HCT116 (cell line): ENCODE measurements around the gene MYL3. TPM values are rescaled to one million over a fixed set of nuclear protein-coding genes. Genes with fewer than 3 reads are reported as not detected.

ENCODE experiments used
- ATAC-seq: fragments of 200-7000 bp; cut with Tn5 transposase; 2 replicates; pipeline ENCODE4 v1.9.1; 2020; ENCODE audit warnings: mild to moderate bottlenecking, moderate library complexity
- BruUV-seq: library from RNA; stranded (reverse); fragments of 400-500 nt; replicated peaks from 2 replicates; lab custom pipeline; 2021; lab: Mats Ljungman, UMichigan
- CTCF ChIA-PET: fragments of 300-600 bp; sonication (Branson Sonifier 250); formaldehyde crosslinking; loops from one replicate; lab custom pipeline; 2021; ENCODE audit warnings: antibody characterized with exemption; lab: Charles Lee
- POLR2A ChIA-PET: fragments of 300-600, 350-600 bp; sonication (Branson Sonifier 250); formaldehyde crosslinking; loops from one replicate; lab custom pipeline; 2021; ENCODE audit warnings: antibody characterized with exemption; lab: Charles Lee
- RAD21 ChIA-PET, 2 experiments: fragments of 300-600 bp; sonication (Branson Sonifier 250); formaldehyde crosslinking; loops; one replicate each; lab custom pipeline; 2023; ENCODE audit warnings: low total read pairs in 2 of 2; ENCODE audit not compliant: uncharacterized antibody in 2 of 2, unreplicated experiment in 2 of 2, low non-redundant PET in 1 of 2; lab: Charles Lee
- DNase-seq: peaks from one replicate; pipeline ENCODE4 v3.0.0-alpha.2; 2010; ENCODE audit warnings: low read depth, low spot score
- H2AFZ ChIP-seq: fragments of 200-600 bp; shearing (Covaris generic), sonication (generic); 2 replicates; pipeline ENCODE4 v1.6.1; 2017; ENCODE audit warnings: low read depth, mixed run types, mixed read lengths, antibody characterized with exemption, low read length; ENCODE audit not compliant: poor library complexity, severe bottlenecking
- H3K27ac ChIP-seq: 2 replicates; pipeline ENCODE4 v1.5.1; 2012; ENCODE audit warnings: low read depth, low read length
- H3K27me3 ChIP-seq: fragments of 200-600 bp; sonication (generic); 2 replicates; pipeline ENCODE4 v1.6.1; 2016; ENCODE audit warnings: mixed run types, low read length, mixed read lengths; ENCODE audit not compliant: insufficient read depth
- H3K36me3 ChIP-seq, 2 experiments: fragments of 200-500 bp in 1 of 2; fragments of 200-600 bp in 1 of 2; sonication (Bioruptor generic) in 1 of 2; sonication (generic) in 1 of 2; 2 replicates each; pipeline versions ENCODE4 v1.5.1 to v1.6.1; 2014 to 2016; ENCODE audit warnings: low read length in 2 of 2, inconsistent platforms in 1 of 2, mixed read lengths in 1 of 2, mixed run types in 1 of 2; ENCODE audit not compliant: insufficient read depth in 2 of 2, control insufficient read depth in 1 of 2
- H3K4me1 ChIP-seq, 2 experiments: fragments of 200-600 bp in 1 of 2; sonication (generic) in 1 of 2; 2 replicates each; pipeline versions ENCODE4 v1.5.1 to v1.6.1; 2012 to 2017; ENCODE audit warnings: low read length in 2 of 2, inconsistent platforms in 1 of 2, mild to moderate bottlenecking in 1 of 2, mixed read lengths in 1 of 2, mixed run types in 1 of 2, moderate library complexity in 1 of 2; ENCODE audit not compliant: insufficient read depth in 2 of 2, control insufficient read depth in 1 of 2
- H3K4me2 ChIP-seq: fragments of 200-600 bp; sonication (generic); 2 replicates; pipeline ENCODE4 v1.6.1; 2017; ENCODE audit warnings: mixed run types, low read length, mixed read lengths
- H3K4me3 ChIP-seq, 2 experiments: fragments of 200-600 bp in 1 of 2; sonication (generic) in 1 of 2; replicated peaks in 1 of 2; 2 replicates each; pipeline ENCODE4 v1.5.1; 2011 to 2016; ENCODE audit warnings: low read length in 2 of 2, control low read depth in 1 of 2, low read depth in 1 of 2, mild to moderate bottlenecking in 1 of 2, mixed read lengths in 1 of 2, mixed run types in 1 of 2
- H3K79me2 ChIP-seq: fragments of 200-600 bp; sonication (generic); 2 replicates; pipeline ENCODE4 v1.6.1; 2017; ENCODE audit warnings: mild to moderate bottlenecking, mixed run types, low read length, moderate library complexity, mixed read lengths; ENCODE audit not compliant: insufficient read depth
- H3K9ac ChIP-seq: fragments of 200-600 bp; sonication (generic); 2 replicates; pipeline ENCODE4 v1.6.1; 2016; ENCODE audit warnings: low read length, mixed read lengths
- H3K9me2 ChIP-seq: fragments of 200-600 bp; sonication (generic), shearing (Covaris generic); 2 replicates; pipeline ENCODE4 v1.6.1; 2017; ENCODE audit warnings: mixed run types, mild to moderate bottlenecking, moderate library complexity; ENCODE audit not compliant: insufficient read depth
- H3K9me3 ChIP-seq, 2 experiments: fragments of 200-500 bp in 1 of 2; fragments of 200-600 bp in 1 of 2; sonication (Bioruptor generic) in 1 of 2; sonication (generic) in 1 of 2; 2 replicates each; pipeline ENCODE4 v1.6.1; 2014 to 2017; ENCODE audit warnings: low read length in 2 of 2, mixed read lengths in 2 of 2, inconsistent platforms in 1 of 2, low read depth in 1 of 2, mild to moderate bottlenecking in 1 of 2, mixed run types in 1 of 2, moderate library complexity in 1 of 2; ENCODE audit not compliant: control insufficient read depth in 1 of 2, insufficient read depth in 1 of 2
- H4K20me1 ChIP-seq: fragments of 200-600 bp; sonication (generic), shearing (Covaris generic); 2 replicates; pipeline ENCODE4 v1.6.1; 2017; ENCODE audit warnings: mixed run types, mild to moderate bottlenecking, moderate library complexity; ENCODE audit not compliant: insufficient read depth
- CBX3 ChIP-seq: IDR thresholded peaks from 2 replicates; pipeline ENCODE4 v1.6.1; 2012; ENCODE audit warnings: low read depth
- CEBPB ChIP-seq: IDR thresholded peaks from 2 replicates; pipeline ENCODE4 v1.6.1; 2012; ENCODE audit warnings: low read depth
- EGR1 ChIP-seq: IDR thresholded peaks from 2 replicates; pipeline ENCODE4 v1.6.1; 2012; ENCODE audit warnings: low read depth
- EZH2 ChIP-seq: fragments of 200-600 bp; sonication (generic); IDR thresholded peaks from 2 replicates; pipeline ENCODE4 v1.6.1; 2017; ENCODE audit warnings: antibody characterized with exemption, mixed run types
- EZH2phosphoT487 ChIP-seq: fragments of 200-600 bp; IDR thresholded peaks from 2 replicates; pipeline ENCODE4 v1.6.1; 2018; ENCODE audit warnings: antibody characterized with exemption, borderline replicate concordance
- FOSL1 ChIP-seq: IDR thresholded peaks from 2 replicates; pipeline ENCODE4 v1.6.1; 2012; ENCODE audit warnings: low read depth
- JUND ChIP-seq: IDR thresholded peaks from 2 replicates; pipeline ENCODE4 v1.6.1; 2012
- POLR2A ChIP-seq: IDR thresholded peaks from 2 replicates; pipeline ENCODE4 v1.7.0; 2011; ENCODE audit warnings: borderline replicate concordance; ENCODE audit not compliant: insufficient read depth, insufficient read length; ENCODE audit errors: extremely low read depth
- POLR2AphosphoS5 ChIP-seq: IDR thresholded peaks from 2 replicates; pipeline ENCODE4 v1.6.1; 2011; ENCODE audit warnings: mild to moderate bottlenecking, low read depth, low read length, moderate library complexity
- RAD21 ChIP-seq: IDR thresholded peaks from 2 replicates; pipeline ENCODE4 v1.6.1; 2012; ENCODE audit warnings: low read depth, mild to moderate bottlenecking
- SIN3A ChIP-seq: IDR thresholded peaks from 2 replicates; pipeline ENCODE4 v1.6.1; 2012; ENCODE audit warnings: low read depth
- TCF7L2 ChIP-seq: IDR thresholded peaks from 2 replicates; pipeline ENCODE4 v1.7.0; 2011; ENCODE audit warnings: borderline replicate concordance, inconsistent platforms; ENCODE audit not compliant: insufficient read depth, insufficient read length; ENCODE audit errors: extremely low read depth
- YY1 ChIP-seq: IDR thresholded peaks from 2 replicates; pipeline ENCODE4 v1.6.1; 2011; ENCODE audit warnings: low read length, low read depth, moderate library complexity, mild to moderate bottlenecking; ENCODE audit not compliant: insufficient replicate concordance; ENCODE audit errors: extremely low read depth
- ZNF274 ChIP-seq: fragments of 200-500 bp; sonication (Bioruptor generic); IDR thresholded peaks from 2 replicates; pipeline ENCODE4 v1.6.1; 2014; ENCODE audit warnings: mild to moderate bottlenecking, low read depth, low read length, inconsistent platforms
- intact Hi-C: fragments of 100-400 bp; cut with micrococcal nuclease; formaldehyde crosslinking; loops from 2 replicates; pipeline ENCODE4 v1.10.0; 2022
- total RNA-seq: library from RNA; stranded (reverse); gene quantifications from one replicate; pipeline ENCODE4 v1.2.1, GENCODE V29; 2021; ENCODE audit not compliant: unreplicated experiment
- TF ChIP-seq, protein P1 (sequence below): IDR thresholded peaks from 2 replicates; pipeline ENCODE4 v1.6.1; 2012
- TF ChIP-seq, protein P2 (sequence below): IDR thresholded peaks from 2 replicates; pipeline ENCODE4 v1.6.1; 2011; ENCODE audit warnings: mild to moderate bottlenecking, low read length, moderate library complexity; ENCODE audit not compliant: insufficient replicate concordance; ENCODE audit errors: extremely low read depth
- TF ChIP-seq, protein P3 (sequence below): IDR thresholded peaks from 2 replicates; pipeline ENCODE4 v1.6.1; 2012

The MYL3 gene
- total RNA-seq, 1 experiment from 2014 or later: not detected

DNA sequence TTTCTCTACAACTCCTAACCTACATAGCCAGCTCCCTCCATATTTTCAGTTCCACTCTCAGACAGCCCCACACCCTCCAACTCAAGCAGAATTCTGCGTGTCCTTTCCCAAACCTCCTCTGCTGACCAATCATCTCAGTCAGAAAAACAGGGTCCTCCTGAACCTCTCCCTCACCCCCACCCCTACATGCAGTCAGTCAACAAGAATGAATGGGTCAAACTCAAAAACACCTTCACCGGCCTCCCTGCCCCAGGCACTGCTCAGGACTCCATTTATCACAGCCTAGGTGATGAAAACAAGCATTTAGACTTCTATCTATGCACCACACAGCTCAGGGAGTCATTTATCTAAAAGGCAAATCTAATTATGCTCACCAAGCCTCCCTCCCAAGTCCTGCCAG, 32.4 kb downstream of the MYL3 start:
- no TSS peak for BruUV-seq
- ChIA-PET CTCF (no interaction called here), POLR2A (no interaction called here)
- no peaks in the 10 kb centered on the region for H3K36me3 ChIP-seq
- no peaks in the 10 kb centered on the region for H3K27me3 ChIP-seq
- H3K9me3 ChIP-seq: no peaks in the 10 kb centered on the region
- TF ChIP-seq CBX3: no peak
- TF ChIP-seq, all 23 proteins: peak for 0
- no peak overlapping the region for H2AFZ ChIP-seq
- H3K27ac ChIP-seq: no peak overlapping the region
- H3K4me3 ChIP-seq: no peak overlapping the region
- no peaks in the 10 kb centered on the region for H3K79me2 ChIP-seq
- H4K20me1 ChIP-seq: no peaks in the 10 kb centered on the region
- H3K4me1 ChIP-seq: no peaks in the 10 kb centered on the region
- no peak overlapping the region for H3K9ac ChIP-seq
- H3K9me2 ChIP-seq: no peaks in the 10 kb centered on the region
- no peak overlapping the region for H3K4me2 ChIP-seq
- RAD21 ChIA-PET: no interaction called here
- ATAC-seq (no peak), DNase-seq (no peak)
- intact Hi-C loops: no loop called here

DNA sequence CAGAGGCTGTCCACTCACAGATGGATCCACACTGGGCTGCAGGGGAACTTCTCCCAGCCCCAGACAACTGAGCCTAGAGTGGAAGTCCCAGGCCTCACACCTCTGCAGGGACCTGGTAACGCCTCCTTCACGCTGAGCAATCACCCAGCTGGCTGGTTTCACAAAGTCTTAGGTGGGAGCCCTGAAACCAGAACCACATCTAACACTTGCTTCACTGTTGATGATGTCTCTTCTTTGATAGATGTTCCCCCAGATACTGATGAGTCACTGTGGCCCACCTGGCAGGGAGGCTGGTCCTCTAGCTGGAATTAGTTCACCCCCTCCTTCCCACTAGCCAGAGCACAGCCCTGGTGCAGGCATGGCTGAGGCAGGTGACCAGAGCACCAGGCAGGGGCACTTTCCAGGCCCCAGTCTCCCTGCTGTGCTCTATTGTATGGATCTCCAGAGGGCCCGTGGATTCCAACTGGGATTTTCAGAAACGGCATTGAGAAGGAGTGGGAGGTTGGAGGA, 33.5 kb downstream of the MYL3 start:
- intact Hi-C loops: no loop called here
- no peaks in the 10 kb centered on the region for H4K20me1 ChIP-seq
- H3K9me2 ChIP-seq: no peaks in the 10 kb centered on the region
- DNase-seq: no peak
- ChIA-PET POLR2A (no interaction called here), RAD21 (no interaction called here), CTCF (no interaction called here)
- H3K27ac ChIP-seq: no peak overlapping the region
- H3K4me1 ChIP-seq: no peaks in the 10 kb centered on the region
- no peak overlapping the region for H3K4me3 ChIP-seq
- no peaks in the 10 kb centered on the region for H3K9me3 ChIP-seq
- no peak overlapping the region for H2AFZ ChIP-seq
- no peak for ATAC-seq
- no peak overlapping the region for H3K4me2 ChIP-seq
- H3K36me3 ChIP-seq: no peaks in the 10 kb centered on the region
- H3K27me3 ChIP-seq: no peaks in the 10 kb centered on the region
- BruUV-seq: no TSS peak
- H3K9ac ChIP-seq: no peak overlapping the region
- H3K79me2 ChIP-seq: no peaks in the 10 kb centered on the region
- TF ChIP-seq, protein P1, sequence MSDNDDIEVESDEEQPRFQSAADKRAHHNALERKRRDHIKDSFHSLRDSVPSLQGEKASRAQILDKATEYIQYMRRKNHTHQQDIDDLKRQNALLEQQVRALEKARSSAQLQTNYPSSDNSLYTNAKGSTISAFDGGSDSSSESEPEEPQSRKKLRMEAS: no peak
- TF ChIP-seq TCF7L2 (no peak), EGR1 (no peak), CEBPB (no peak), RAD21 (no peak), JUND (no peak), CBX3 (no peak), SIN3A (no peak), POLR2AphosphoS5 (no peak), FOSL1 (no peak), POLR2A (no peak), EZH2 (no peak), ZNF274 (no peak), EZH2phosphoT487 (no peak), YY1 (no peak)
- TF ChIP-seq, protein P2, sequence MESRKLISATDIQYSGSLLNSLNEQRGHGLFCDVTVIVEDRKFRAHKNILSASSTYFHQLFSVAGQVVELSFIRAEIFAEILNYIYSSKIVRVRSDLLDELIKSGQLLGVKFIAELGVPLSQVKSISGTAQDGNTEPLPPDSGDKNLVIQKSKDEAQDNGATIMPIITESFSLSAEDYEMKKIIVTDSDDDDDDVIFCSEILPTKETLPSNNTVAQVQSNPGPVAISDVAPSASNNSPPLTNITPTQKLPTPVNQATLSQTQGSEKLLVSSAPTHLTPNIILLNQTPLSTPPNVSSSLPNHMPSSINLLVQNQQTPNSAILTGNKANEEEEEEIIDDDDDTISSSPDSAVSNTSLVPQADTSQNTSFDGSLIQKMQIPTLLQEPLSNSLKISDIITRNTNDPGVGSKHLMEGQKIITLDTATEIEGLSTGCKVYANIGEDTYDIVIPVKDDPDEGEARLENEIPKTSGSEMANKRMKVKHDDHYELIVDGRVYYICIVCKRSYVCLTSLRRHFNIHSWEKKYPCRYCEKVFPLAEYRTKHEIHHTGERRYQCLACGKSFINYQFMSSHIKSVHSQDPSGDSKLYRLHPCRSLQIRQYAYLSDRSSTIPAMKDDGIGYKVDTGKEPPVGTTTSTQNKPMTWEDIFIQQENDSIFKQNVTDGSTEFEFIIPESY: no peak
- TF ChIP-seq, protein P3, sequence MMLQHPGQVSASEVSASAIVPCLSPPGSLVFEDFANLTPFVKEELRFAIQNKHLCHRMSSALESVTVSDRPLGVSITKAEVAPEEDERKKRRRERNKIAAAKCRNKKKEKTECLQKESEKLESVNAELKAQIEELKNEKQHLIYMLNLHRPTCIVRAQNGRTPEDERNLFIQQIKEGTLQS: no peak
